Stomach (tissue), 9 donors: ENCODE results near the gene RXRA. TPM values are rescaled to one million over a fixed set of nuclear protein-coding genes. Genes with fewer than 3 reads are reported as not detected.

Experiments
- DNase-seq, 2 donors: peaks; one replicate each; pipeline versions ENCODE4 v3.0.0 to v3.0.0-alpha.2; 2013 to 2019
- H3K27ac ChIP-seq, 5 donors: fragments of 200-600 bp in 4 of 5; sonication (generic) in 4 of 5; one replicate each; pipeline ENCODE4 v1.5.1; 2013 to 2019; ENCODE audit warnings: mild to moderate bottlenecking in 1 of 5, moderate library complexity in 1 of 5
- H3K27me3 ChIP-seq, 3 donors: fragments of 200-600 bp; sonication (generic); one replicate each; pipeline ENCODE4 v1.5.1; 2017 to 2019; ENCODE audit warnings: mixed run types in 1 of 3
- H3K36me3 ChIP-seq, 4 donors: fragments of 200-600 bp; sonication (generic); 1 replicate in 3 of 4; 2 replicates in 1 of 4; pipeline ENCODE4 v1.5.1; 2016 to 2019
- H3K4me1 ChIP-seq, 4 donors: fragments of 200-600 bp; sonication (generic); one replicate each; pipeline ENCODE4 v1.5.1; 2016 to 2019
- H3K4me3 ChIP-seq, 4 donors: fragments of 200-600 bp; sonication (generic) in 3 of 4; one replicate each; pipeline ENCODE4 v1.5.1; 2016 to 2019; ENCODE audit warnings: mild to moderate bottlenecking in 1 of 4
- H3K9me3 ChIP-seq, 4 donors: fragments of 200-600 bp; sonication (generic); one replicate each; pipeline ENCODE4 v1.5.1; 2016 to 2019
- CTCF ChIP-seq, 7 experiments: fragments of 450-650 bp in 4 of 7; fragments of 200-600 bp in 3 of 7; sonication (generic) in 3 of 7; IDR thresholded peaks; one replicate each; pipeline ENCODE4 v1.5.1; 2016 to 2019; ENCODE audit warnings: antibody characterized with exemption in 7 of 7, control low read depth in 2 of 7, mild to moderate bottlenecking in 1 of 7
- EP300 ChIP-seq: sonication (generic); formaldehyde crosslinking; IDR thresholded peaks from one replicate; pipeline ENCODE4 v1.6.1; 2017; ENCODE audit warnings: antibody characterized with exemption
- POLR2A ChIP-seq, 4 donors: fragments of 450-650 bp; IDR thresholded peaks; one replicate each; pipeline ENCODE4 v1.6.1; 2016; ENCODE audit warnings: antibody characterized with exemption in 4 of 4, control low read depth in 2 of 4, mild to moderate bottlenecking in 1 of 4, moderate library complexity in 1 of 4
- POLR2AphosphoS5 ChIP-seq, 3 donors: sonication (generic); formaldehyde crosslinking; IDR thresholded peaks; one replicate each; pipeline ENCODE4 v1.6.1; 2016; ENCODE audit warnings: antibody characterized with exemption in 3 of 3
- WGBS, 5 donors: extraction: QIAGEN DNeasy Blood & Tissue Kit in 3 of 5; methylation state at CpG; one replicate each; pipeline versions ENCODE4 v1.1.5 to v1.1.7; 2013 to 2018; 5-methylcytosine and 5-hydroxymethylcytosine counted together
- intact Hi-C: fragments of 100-400 bp; cut with DNase I; formaldehyde crosslinking; loops from one replicate; pipeline ENCODE4 v1.15.1; 2023; ENCODE audit warnings: low total_unique reads
- polyA plus RNA-seq, 3 donors: library from polyadenylated mRNA; stranded (reverse); fragments of 200-250 nt; gene quantifications; one replicate each; pipeline ENCODE4 v1.2.3, GENCODE V29; 2013
- total RNA-seq, 5 donors: library from RNA; depleted of rRNA; stranded (reverse); fragments of >200 nt; gene quantifications; one replicate each; pipeline versions ENCODE4 v1.1.0 to v1.2.3, GENCODE V29; 2014 to 2016
- donor health status: healthy with polysubstance abuse.
- donor health status: Bipolar disorder and iron deficiency.
- donor health status: healthy.

Gene RXRA
- total and polyA plus RNA-seq, 8 donors: 14.0 to 68.4 (median 29.3) TPM

GRCh38 chr9:134375430-134376385 is 49.5 kb downstream of the RXRA start:
- no peak for TF ChIP-seq POLR2A (IDR thresholded peaks at IDR 0.05)
- peak overlapping the region; percentile 67 to 90 (median 82) for H3K27ac ChIP-seq
- DNase-seq: peak in 1 of 2 donors; percentile 78
- intact Hi-C loops: no loop called here
- WGBS, 5 donors: 25 to 40% (median 35%) methylated on average over 23 to 38 of the region's 38 CpGs
- no peaks in the 10 kb centered on the region for H3K9me3 ChIP-seq
- H3K36me3 ChIP-seq: no peaks in the 10 kb centered on the region
- peak overlapping the region; percentile 2 to 25 (median 11) for H3K4me3 ChIP-seq
- H3K4me1 ChIP-seq: peaks cover 88 to 100% (median 94%) of the 10 kb centered on the region in 4 donors
- no peaks in the 10 kb centered on the region for H3K27me3 ChIP-seq

GRCh38 chr9:134376386-134377142 is 50.3 kb downstream of the RXRA start:
- no peak for DNase-seq
- Histone ChIP-seq H3K27ac (peak overlapping the region in 4 of 5 donors; percentile 80 to 90 (median 85)), H3K4me1 (peaks cover 84 to 100% (median 96%) of the 10 kb centered on the region in 4 donors), H3K27me3 (no peaks in the 10 kb centered on the region), H3K4me3 (peak overlapping the region in 2 of 4 donors; percentile 11 to 25), H3K36me3 (no peaks in the 10 kb centered on the region), H3K9me3 (no peaks in the 10 kb centered on the region)
- TF ChIP-seq POLR2A (IDR thresholded peaks at IDR 0.05): no peak
- no peak for TF ChIP-seq POLR2AphosphoS5 (IDR thresholded peaks at IDR 0.05)
- TF ChIP-seq EP300: no peak
- no peak for TF ChIP-seq CTCF (IDR thresholded peaks at IDR 0.05)
- WGBS, 5 donors: 53 to 67% (median 54%) methylated on average over 15 to 27 of the region's 27 CpGs
- intact Hi-C loops: no loop called here

- intact Hi-C loops: no loop called here
- Histone ChIP-seq H3K4me3 (no peak overlapping the region), H3K36me3 (no peaks in the 10 kb centered on the region), H3K27ac (peak overlapping the region in 4 of 5 donors; percentile 68 to 90 (median 84)), H3K9me3 (no peaks in the 10 kb centered on the region), H3K27me3 (no peaks in the 10 kb centered on the region), H3K4me1 (peaks cover 84 to 100% (median 100%) of the 10 kb centered on the region in 4 donors)
- no peak for DNase-seq
- TF ChIP-seq CTCF (IDR thresholded peaks at IDR 0.05) (no peak), POLR2A (IDR thresholded peaks at IDR 0.05) (no peak), EP300 (no peak), POLR2AphosphoS5 (IDR thresholded peaks at IDR 0.05) (no peak)
- 77 to 90% (median 84%) methylated on average over 6 to 8 of the region's 8 CpGs for WGBS, 5 donors
Observed at GRCh38 chr9:134377143-134377484, 50.9 kb downstream of the RXRA start.

GRCh38 chr9:134377976-134378375 is 51.7 kb downstream of the RXRA start:
- peak in 2 of 3 donors; percentile 30 for TF ChIP-seq POLR2AphosphoS5 (IDR thresholded peaks at IDR 0.05)
- TF ChIP-seq POLR2A (IDR thresholded peaks at IDR 0.05): no peak
- H3K27me3 ChIP-seq: no peaks in the 10 kb centered on the region
- H3K27ac ChIP-seq: peak overlapping the region; percentile 7 to 90 (median 80)
- peaks cover 84 to 100% (median 100%) of the 10 kb centered on the region in 4 donors for H3K4me1 ChIP-seq
- intact Hi-C loops: no loop called here
- H3K9me3 ChIP-seq: no peaks in the 10 kb centered on the region
- DNase-seq: peak in 1 of 2 donors; percentile 94
- no peaks in the 10 kb centered on the region for H3K36me3 ChIP-seq
- WGBS, 5 donors: 5 to 27% (median 22%) methylated on average over 3 to 17 of the region's 17 CpGs
- H3K4me3 ChIP-seq: peak overlapping the region in 1 of 4 donors; percentile 21

GRCh38 chr9:134378901-134379338 is 52.7 kb downstream of the RXRA start:
- intact Hi-C loops: no loop called here
- Histone ChIP-seq H3K9me3 (no peaks in the 10 kb centered on the region), H3K27ac (peak overlapping the region; percentile 0 to 90 (median 80)), H3K4me3 (peak overlapping the region in 1 of 4 donors; percentile 21), H3K4me1 (peaks cover 84 to 100% (median 99%) of the 10 kb centered on the region in 4 donors), H3K36me3 (no peaks in the 10 kb centered on the region), H3K27me3 (no peaks in the 10 kb centered on the region)
- TF ChIP-seq POLR2A (IDR thresholded peaks at IDR 0.05) (no peak), POLR2AphosphoS5 (IDR thresholded peaks at IDR 0.05) (no peak), CTCF (IDR thresholded peaks at IDR 0.05) (no peak), EP300 (no peak)
- WGBS, 5 donors: 18 to 29% (median 26%) methylated on average over 7 to 11 of the region's 11 CpGs
- DNase-seq: peak; percentile 78 to 82
